ENCODE data around the gene EXOC6B.
A peak's percentile ranks its signal among the peaks of the same experiment; 100 is the strongest.

EXOC6B gene

DNA sequence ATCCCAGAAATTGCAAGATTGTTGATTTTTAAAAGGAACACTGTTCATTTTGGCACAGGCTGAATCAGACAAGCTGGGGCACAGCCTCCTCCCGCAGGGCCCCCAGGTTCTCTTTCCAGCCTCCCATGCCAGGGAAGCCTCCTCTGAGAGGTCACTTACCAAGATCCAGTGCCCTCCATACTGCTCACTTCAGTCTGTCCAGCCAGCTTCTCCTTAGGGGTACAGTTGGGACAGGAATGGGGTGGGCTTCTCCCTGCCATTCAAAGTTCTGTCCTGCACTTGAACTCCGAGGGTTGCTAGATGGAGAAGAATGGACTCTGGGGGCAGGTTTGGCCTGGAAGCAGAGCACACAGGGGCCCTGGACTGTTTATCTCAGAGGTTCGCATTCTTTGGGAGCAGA lies 670.7 kb downstream of the EXOC6B start:
- no peak for DNase-seq

DNA sequence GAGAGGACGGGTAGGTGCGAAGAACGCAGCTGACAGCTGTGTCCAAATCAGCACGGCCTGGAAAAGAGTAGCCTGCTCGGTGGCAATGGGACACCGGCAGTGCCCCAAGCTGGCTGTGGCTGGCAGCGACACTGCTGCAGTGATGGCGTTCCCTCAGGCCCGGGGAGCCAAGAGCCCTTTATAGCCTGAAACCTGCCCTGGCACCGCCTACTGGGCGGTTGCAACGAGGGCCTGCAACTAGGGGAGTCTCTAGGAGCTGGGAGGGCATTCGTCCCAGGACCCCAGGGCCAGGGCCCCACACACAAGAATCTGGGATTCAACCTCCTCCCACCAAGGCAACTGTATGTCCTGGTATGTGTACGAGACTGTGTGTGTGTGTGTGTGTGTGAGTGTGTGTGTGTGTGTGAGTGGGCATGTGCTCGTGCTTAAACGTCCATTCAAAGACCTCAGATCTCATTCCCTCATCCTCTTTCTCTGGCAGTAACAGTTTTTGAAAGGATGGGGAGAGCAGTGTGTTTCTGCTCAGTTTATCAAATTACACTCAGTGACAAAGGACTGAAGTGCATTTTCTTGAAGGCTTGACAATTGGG lies 671.4 kb downstream of the EXOC6B start:
- DNase-seq = no peak

DNA sequence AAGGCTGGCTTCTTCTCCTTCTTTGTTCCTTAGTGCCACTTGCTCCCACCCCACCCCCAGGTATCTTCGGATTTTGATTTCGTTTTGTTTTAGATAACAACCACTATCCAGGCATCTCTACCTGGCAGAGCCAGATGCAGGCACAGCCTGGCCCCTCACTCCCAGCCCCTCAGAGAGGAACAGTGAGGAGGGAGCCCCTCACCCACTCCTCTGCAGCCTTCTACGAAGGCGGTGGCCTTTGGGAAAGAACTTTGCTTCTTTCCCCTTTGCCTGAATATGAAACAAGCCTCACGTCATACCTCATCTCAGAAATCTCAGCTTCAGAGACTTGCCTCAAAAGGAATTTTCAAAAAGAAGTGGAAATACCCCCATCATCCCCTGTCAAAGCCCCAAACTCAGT lies 671.9 kb downstream of the EXOC6B start:
- DNase-seq = no peak

DNA sequence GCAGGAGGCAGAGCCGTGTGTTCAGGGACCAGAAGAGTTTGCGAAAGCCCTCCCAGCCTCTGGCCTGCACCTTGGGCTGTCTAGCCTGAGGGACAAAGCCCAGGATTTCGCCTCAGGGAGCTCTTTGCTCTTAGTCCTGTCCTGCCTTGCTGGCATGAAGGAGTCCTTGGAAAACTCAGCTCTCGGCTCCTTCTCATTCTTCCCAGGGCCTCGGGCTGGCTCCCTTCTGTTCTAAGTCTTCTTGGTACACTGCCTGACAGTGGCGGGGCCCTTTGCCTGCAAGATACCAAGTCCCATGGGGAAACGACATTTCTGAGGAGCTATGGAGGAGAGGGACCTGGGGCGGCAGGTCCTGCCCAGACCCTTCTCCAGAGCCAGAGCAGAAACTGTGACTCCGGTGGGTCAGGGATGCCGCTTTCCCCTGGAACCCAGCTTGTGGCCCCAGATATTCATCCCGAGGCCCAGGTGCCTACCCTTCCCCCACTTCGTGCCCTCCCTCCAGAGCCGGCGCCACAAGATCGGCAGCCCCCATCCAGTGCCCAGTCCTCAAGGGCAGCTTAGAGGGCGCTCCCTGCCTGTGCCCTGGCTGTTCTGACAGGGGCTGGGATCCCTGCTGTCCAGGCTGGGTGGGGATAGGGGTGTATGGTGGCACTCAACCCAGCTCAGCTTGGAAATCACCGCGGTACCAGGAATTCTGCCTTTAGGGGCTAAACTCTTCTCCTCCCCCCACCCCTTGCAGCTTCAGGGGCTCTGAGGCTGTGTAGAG lies 672.6 kb downstream of the EXOC6B start:
- no peak for DNase-seq

DNA sequence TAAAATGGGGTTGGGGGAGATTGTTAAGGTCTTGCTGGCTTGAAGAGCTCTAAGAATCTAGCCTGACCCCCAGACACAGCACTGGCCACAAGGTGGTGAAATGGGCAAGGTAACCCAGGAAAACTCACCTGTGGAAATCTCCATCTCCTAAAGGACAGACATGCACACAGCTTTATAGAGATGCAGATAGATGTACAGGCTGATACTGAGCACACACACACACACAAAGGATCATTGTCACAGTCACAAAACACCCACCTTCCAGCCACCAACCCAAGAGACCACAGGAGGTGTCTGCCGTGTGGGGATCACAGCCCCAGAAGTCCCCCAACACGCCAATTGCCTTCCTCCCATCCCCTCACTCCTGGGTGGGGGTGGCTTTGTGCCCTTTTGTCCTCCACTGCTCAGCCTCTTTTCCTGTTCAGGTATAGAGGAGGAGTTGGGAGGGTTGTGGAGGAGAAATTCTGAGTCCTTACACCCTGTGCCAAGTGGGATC lies 674.9 kb downstream of the EXOC6B start:
- DNase-seq = no peak

DNA sequence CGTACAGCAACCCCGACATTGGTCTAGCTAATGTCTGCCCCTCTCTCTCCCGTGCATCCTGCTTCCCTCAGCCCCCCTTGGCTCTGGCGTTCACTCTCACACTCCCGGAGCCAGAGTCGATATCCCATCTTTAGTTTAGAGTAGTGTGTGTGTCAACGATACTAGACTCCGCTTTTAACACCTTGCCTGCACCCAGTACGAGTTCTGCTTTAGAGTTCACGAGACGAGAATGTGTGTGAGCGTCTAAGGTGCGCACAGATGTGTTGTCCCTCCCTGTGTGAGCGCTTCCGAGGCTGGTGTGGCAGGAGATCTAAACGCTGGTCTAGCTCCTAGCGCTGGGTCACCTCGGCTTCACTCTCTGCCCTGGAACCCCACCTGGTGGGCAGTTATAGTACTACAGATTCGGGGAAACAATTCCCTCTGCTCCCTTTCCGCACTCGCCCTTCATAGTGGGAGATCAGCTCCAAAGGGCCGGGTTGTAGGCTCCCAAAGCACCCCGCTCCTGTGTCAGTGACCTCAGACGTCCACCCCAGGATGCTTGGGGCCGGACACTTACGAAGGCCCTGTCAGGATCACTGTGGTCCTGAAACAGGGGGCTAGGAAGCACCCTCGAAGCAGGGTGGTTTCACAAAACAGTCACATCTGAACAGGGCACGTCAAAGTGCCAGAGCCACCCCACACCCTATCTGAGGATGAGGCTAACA lies 675.5 kb downstream of the EXOC6B start:
- DNase-seq = peak; percentile 60

DNA sequence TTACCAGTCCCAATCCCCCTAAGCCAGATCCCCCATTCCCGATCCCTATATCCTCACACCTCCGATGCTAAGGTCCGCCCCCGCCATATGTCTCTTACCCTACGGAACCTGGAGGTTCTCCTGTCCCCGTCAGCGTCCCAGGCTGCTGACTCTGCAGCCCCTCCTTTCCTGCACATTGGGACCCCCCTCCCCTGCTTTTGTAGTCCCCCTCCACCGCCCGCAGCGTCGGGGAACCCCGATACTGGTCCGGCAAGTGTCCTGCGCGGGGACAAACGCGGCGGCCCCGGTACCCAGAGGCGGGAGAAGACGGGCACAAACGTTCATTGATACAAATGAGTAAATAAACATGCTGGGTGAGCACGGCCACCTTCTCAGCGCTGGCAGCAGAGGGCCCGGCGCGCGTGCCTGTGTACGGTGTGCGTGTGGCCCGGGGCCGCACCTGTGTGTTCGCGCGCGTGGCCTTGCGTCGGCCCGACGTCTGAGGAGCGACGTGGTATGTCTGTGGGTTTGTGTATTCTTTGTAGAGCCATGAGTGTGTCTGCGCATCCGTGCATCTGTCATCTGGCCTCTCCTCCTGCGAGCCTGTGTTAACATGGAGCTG lies 676.2 kb downstream of the EXOC6B start:
- no peak for DNase-seq

DNA sequence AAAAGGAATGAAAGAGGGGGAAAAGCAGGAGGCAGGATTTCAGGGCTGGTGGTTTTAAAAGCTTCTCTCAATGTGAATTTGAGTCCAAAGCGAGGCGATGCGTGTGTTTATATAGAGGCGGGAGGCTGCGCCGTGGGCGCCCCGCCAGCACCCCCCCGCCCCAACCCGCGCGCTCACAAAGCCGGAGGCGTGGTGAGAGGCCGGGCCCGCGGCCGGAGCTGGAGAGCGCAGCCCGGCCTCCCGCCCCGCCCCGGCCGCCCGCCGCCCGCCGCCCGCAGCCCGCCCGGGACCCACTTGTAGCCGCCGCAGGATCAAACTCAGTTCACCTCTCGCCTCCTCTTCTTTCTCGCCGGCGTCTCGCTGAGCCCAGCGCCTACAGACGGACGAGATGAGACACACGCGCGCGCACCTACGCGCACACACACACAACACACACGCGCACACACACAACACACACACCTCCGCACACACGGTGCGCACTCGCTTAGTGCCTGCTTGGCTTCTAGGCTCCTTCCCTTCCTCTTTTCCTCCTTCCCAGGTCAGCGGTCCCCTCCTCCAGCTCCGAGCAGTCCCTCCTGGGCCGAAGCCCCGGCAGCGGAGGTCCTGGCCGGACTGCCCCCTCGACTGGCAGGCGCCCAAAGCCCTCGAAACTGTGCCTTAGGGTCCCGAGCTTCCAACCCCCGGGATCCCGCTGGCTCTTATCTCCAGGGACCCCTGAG lies 676.8 kb downstream of the EXOC6B start:
- peak; percentile 27 for DNase-seq

DNA sequence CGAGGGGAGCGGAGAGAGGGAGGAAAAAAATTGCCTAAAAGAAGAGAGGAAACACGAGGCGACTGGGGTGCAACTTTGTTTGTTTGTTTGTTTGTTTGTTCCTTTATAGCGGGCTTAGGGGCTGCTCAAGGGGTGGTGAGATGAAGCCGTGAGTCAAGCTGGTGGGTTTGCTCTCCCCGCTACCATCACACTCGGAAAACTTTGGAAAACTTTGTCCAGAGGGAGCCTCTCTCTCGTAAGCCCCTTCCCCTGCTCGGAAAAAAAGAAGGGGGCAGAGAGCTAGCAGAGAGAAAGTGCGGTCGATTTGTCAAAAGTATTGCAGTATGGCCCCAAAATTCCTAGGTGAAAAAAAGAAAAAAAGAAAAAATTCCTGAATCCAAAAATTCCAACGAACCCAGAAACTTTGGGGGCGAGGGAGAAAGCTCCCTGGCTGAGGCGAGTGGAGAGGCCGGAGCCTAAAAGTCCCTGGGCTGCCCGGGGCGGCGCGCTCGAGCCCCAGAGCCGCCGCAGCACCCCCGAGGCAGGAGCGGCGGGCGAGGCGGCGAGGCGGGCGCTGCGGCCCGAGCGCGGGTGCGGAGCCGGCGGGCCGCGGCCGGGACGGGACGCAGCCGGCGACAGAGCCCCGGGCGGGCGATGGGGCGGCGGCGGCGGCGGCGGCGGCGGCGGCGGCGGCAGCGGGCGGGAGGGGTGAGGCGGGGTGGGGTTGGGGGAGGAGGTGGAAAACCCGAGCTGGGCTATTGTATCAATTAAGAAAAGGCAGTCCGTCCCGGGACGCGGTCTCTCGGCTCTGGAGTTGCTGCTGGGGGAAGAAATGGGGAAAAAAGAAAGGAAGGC lies 677.6 kb downstream of the EXOC6B start:
- DNase-seq = no peak

DNA sequence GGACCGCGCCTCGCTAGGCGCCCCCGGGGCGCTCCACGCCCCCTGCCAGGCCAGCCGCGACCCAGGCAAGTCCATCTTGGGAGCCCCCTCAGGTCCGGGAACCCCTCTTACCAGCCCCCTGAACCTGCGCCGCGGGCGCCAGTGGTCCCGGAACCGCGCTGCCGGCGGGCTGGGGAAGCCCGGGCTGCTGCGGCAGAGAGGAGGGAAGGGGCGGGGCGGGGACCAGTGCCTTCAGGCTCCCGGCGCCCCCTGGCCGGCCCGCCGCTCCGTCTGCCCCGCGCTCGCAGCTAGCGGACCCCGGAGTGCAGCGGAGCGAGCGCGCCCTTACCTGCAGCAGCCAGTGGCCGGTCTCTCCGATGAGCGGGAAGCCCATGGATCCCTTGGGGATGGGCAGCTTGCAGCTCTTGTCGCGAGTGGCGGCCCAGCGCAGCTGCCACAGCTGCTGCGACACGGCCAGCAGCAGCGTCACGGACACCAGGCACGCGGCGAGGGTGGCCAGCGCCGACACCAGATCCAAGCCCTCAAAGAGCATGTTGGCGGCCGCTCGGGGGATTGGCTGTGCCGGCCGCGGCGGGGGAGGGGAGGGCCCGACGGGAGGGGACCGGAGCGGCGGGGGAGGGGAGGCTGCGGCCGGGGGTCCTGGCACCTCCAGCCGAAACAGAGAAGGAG lies 678.4 kb downstream of the EXOC6B start, which contains the start of gene CYP26B1:
TSS of gene CYP26B1 (minus strand) at position 560 of the 669 bp plus-strand sequence. CDS start at position 532, 28 bp downstream.
- no peak for DNase-seq

DNA sequence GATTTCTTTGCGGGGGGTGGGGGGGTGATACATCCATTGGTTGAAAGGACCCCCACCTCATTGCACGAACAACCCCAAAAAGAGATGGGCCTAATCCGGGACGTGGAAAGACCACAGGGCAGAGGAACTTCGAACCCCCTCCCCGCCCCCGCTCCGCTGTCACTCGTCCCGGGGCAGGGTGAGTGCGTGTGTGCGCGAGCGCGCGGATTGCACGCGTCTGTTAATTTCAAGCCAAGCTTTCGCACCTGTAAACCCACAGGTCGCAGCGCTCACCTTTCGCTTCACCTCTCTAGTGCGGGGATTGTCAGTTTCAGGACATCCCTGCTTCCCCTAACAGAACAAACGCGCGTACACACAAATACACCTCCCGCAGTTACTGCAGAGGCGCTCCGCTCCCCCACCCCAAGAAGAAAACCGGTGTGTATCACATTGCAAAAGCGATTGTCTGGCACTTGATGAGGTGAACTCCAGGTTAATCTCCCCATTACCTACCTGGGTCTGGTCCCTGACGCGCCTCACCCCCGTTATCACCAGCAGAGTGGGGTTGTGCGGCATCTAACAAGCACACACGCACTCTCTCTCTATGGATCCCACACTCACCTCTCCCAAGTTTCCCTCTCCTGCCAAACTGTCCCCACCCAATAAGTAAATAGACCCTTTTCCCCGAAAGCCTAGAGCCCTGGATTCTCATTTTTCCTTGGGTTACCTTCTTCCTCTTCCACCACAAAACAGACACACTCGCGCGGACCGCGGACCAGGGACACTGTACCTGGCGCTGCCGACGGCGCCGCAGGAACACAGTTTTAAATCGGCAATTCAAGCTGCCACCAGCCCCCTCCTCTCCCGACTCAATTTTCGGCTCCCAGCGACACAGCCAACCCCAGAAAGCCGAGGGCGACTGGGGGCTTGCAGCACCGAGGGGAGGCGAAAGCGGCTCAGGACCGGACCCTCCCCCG lies 679.2 kb downstream of the EXOC6B start:
- DNase-seq = no peak

DNA sequence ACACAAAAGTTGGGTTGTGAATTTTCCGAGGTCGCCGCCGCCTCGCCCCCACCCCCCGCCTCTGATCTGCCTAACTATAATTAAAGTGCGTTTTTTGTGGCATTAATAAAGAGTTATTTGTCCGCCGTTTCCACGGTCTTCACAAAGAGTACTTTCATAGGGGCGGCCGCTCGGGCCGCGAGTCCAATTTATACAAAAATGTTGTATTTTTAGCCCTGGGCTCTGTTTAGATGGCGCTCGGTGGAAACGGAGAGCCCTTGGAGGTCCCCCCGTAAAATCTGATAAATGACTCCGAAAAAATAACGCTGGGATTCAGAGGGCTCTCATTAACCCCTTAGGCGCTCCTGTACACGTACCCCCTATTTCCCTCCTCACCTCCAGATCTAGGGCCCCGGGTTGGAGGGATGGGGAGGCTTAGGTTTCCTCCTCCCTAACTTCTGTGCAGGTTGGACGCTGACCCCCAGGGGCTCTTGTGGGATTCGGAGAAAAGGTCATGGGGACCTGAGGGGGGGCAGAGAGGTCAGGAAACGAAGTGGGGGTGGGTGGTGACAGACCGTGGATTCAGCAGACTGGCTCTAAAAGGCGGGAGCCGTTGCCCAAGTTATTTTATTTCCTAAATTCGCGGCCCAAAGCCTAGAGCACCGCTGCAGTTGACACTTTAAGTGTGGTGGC lies 680.0 kb downstream of the EXOC6B start:
- DNase-seq = no peak

DNA sequence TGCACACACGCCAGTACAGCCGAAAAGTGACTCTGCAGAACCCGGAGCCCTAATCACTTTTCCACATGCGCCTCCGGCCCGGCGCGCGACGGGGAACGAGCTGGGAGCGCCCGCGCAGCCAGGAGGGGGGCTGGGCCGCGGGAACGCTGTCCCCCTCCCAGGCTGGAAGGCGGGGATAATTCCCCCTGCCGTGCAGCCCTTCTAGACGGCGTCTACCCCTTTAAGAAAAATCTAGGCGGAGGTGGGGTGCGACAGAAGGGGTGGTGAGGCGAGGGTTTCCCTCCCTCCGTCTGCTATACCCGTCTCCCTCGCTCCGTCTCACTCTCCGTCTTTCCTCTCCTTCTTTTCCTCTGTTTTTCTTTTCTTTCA lies 680.6 kb downstream of the EXOC6B start:
- DNase-seq = no peak

DNA sequence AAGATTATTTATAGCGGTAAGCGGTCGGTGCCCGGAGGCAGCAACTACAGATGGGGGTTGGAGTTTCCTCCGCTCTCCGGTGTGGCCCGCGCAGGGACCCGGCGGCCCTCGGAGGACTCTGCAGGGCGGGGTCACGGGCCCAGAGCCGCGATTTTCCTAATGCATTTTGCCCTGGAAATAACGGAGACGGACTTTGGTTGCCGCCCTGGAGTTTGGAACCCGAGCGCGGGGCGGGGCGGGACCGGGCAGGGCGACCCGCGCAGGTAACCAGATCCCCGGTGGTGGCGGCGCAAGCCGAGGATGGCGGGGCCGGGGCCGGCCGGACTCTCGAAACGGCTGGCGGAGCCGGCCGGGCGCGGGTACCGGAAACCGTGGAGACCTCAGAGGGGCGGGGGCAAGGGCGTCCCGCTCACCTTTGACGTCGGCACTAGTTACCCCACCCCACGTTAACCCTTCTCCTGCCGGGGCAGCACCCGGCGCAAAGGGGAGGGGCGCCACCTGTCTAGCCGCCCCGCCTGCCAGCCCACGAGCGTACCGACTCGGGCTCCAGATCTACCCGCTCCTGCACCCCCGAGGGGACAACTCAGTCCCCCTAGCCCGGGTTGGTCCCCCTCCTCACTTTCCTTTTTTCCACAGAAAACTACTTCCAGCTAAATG lies 681.1 kb downstream of the EXOC6B start:
- DNase-seq = no peak

DNA sequence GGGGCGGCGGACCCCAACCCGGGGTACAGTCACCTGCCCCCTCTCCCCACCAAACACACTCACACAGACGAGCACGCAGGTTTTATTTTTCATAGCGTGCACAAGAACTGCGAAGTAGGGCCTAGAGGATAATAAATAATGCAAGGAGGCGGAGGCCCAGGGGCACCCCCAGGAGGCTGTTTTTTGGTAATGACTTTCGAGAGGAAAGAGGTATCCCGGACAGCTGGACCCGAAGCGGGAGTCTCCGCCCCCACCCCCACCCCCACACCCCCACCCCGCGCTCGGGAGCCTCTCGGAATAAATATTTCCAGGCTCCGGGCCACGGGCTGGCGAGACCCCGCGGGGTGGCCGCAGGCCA lies 681.6 kb downstream of the EXOC6B start:
- no peak for DNase-seq

DNA sequence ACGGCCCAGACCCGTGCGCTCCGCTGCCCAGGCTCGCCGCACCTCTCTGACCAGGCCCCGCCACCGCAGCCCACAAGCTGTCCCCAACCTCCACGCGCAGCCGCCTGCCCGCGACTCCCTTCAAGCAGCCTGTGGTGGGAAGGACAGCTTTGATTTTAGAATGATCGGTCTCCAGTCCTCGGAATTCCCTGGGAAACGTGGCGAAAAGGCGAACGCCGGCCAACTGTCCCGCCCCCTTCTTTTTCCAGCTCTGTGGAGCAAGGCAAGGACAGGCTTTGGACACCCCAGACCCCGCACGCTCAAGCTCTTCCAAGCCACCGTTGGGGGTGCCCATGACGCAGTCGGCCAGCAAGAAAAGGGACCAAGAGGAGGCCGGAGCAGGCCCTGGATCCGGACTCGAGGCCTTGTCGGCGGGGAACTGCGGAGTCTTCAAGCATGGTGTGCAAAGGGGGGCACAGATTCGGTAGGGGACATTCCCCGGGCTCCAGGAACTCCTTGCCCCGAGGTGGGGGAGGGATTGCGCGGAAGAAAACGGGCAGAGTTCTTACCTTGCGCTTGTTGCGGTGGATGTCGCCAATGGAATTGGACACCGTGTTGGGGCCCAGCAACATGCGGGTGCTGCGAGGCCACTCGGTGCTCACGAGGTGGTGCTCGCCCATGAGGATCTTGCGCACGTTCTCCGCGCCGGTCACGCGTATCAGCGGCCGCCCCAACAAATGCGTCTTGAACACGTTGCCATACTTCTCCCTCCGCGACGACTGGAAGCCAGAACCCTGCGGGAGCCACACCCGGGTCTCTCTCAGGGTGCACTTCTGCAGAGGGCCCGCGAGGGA lies 682.2 kb downstream of the EXOC6B start:
- DNase-seq = no peak

DNA sequence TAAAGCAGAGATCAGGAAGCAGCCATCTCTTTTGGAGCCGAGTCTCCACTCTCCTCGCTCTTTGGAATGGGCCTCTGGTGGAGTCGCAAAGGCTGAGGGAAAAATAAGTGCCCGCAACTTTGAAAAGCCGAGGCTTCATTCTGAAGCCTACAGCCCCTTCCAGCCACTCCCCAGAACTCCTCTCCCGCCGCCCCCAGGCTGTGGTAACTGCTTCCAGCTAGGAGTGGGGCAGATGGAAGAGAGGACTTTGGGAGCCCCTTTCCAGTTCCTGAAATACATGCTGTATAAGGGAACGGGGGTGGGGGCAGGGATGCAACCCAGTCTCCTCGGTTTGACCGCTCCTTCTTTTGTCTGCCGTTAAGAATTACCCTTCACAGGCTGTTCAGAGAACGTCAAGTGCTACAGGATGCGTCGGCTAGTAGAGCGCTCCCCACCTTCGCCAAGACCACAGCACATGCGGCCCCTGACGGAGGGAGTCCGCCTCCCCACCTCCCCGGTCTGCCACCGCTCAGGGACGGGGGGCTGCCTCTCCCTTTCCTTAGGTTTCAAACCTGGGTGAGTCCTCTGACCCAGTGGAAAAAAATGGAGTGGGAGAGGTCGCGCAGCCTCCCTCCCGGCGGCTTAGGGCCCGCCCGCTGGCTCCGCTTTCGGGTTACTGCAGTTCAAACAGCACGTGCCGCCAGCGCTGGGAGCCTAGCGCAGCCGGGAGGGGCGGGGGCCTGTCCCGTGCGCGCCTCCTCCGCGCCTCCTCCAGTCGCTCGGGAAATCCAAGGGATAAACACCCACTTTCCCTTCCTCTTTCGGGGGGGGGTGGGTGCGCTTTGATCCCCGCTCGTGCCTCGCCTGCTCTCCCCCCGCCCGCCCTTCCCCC lies 683.0 kb downstream of the EXOC6B start:
- DNase-seq = no peak

Measured in stimulated activated CD4-positive, alpha-beta T cell treated with anti-CD3 and anti-CD28 coated beads, Interleukin-12 subunit alpha, Interleukin-12 subunit beta, amount 100 ng/mL, for 4 hours (primary cell).